ENCODE data around the gene ATP7A.

GRCh38 chrX:77977518-77977917 lies 67.0 kb downstream of the ATP7A start:
- TF ChIP-seq POLR2AphosphoS5 (IDR thresholded peaks at IDR 0.05) = no peak
- TF ChIP-seq SMC3 (conservative IDR thresholded peaks at IDR 0.05; ENCODE audit: poor library complexity) = no peak
- no peak for TF ChIP-seq CTCF (IDR thresholded peaks at IDR 0.05; ENCODE audit: poor library complexity, severe bottlenecking)

Measured in neural cell (in vitro differentiated cells).